OCI-LY7 (cell line): ENCODE results near the gene LRIG1. TPM values are rescaled to one million over a fixed set of nuclear protein-coding genes. Genes with fewer than 3 reads are reported as not detected.
A peak's percentile ranks its signal among the peaks of the same experiment; 100 is the strongest.

Source experiments
- BruUV-seq: library from RNA; stranded (reverse); fragments of 400-500 nt; replicated peaks from 2 replicates; lab custom pipeline; 2021; lab: Mats Ljungman, UMichigan
- CTCF ChIA-PET: fragments of 300-600 bp; sonication (Branson Sonifier 250); formaldehyde crosslinking; loops from one replicate; lab custom pipeline; 2022; ENCODE audit warnings: antibody characterized with exemption; ENCODE audit not compliant: unreplicated experiment; lab: Charles Lee
- POLR2A ChIA-PET: fragments of 300-600 bp; sonication (Branson Sonifier 250); formaldehyde crosslinking; loops from one replicate; lab custom pipeline; 2022; ENCODE audit warnings: antibody characterized with exemption; lab: Charles Lee
- DNase-seq: peaks from one replicate; pipeline ENCODE4 v3.0.0-alpha.2; 2015; ENCODE audit warnings: low spot score
- H2AFZ ChIP-seq: fragments of 200-600 bp; sonication (generic), shearing (Covaris generic); 2 replicates; pipeline ENCODE4 v1.6.1; 2014; ENCODE audit warnings: mild to moderate bottlenecking, antibody characterized with exemption, low read length, moderate library complexity
- H3K27ac ChIP-seq: fragments of 200-600 bp; sonication (generic); 2 replicates; pipeline ENCODE4 v1.5.1; 2014; ENCODE audit warnings: mixed run types, low read depth, mild to moderate bottlenecking, moderate library complexity, low read length, inconsistent platforms; ENCODE audit not compliant: poor library complexity, severe bottlenecking
- H3K36me3 ChIP-seq: fragments of 200-600 bp; sonication (generic); 2 replicates; pipeline ENCODE4 v1.6.1; 2014; ENCODE audit warnings: mild to moderate bottlenecking, antibody characterized with exemption, low read length, moderate library complexity, mixed read lengths; ENCODE audit not compliant: insufficient read depth
- H3K4me1 ChIP-seq: fragments of 200-600 bp; sonication (generic); 2 replicates; pipeline ENCODE4 v1.5.1; 2014; ENCODE audit warnings: mild to moderate bottlenecking, low read length; ENCODE audit not compliant: insufficient read depth, poor library complexity, severe bottlenecking
- H3K4me2 ChIP-seq: fragments of 200-600 bp; sonication (generic); 2 replicates; pipeline ENCODE4 v1.6.1; 2014; ENCODE audit warnings: mild to moderate bottlenecking, low read length
- H3K4me3 ChIP-seq: fragments of 200-600 bp; sonication (generic); 2 replicates; pipeline ENCODE4 v1.5.1; 2014; ENCODE audit warnings: mild to moderate bottlenecking, low read depth, low read length; ENCODE audit not compliant: poor library complexity, severe bottlenecking
- H3K79me2 ChIP-seq: fragments of 200-600 bp; sonication (generic); 2 replicates; pipeline ENCODE4 v1.6.1; 2016; ENCODE audit warnings: low read depth, mild to moderate bottlenecking, low read length, moderate library complexity, mixed read lengths; ENCODE audit not compliant: insufficient read depth
- H3K9me2 ChIP-seq: fragments of 200-600 bp; sonication (generic); 2 replicates; pipeline ENCODE4 v1.6.1; 2016; ENCODE audit warnings: mild to moderate bottlenecking, low read length, mixed read lengths; ENCODE audit not compliant: insufficient read depth
- H3K9me3 ChIP-seq: fragments of 200-600 bp; sonication (generic); 2 replicates; pipeline ENCODE4 v1.6.1; 2014; ENCODE audit warnings: mild to moderate bottlenecking, mixed run types, low read length, mixed read lengths
- H4K20me1 ChIP-seq: fragments of 200-600 bp; sonication (generic); 2 replicates; pipeline ENCODE4 v1.6.1; 2014; ENCODE audit warnings: mild to moderate bottlenecking, antibody characterized with exemption, low read length, moderate library complexity, mixed read lengths; ENCODE audit not compliant: insufficient read depth
- EZH2phosphoT487 ChIP-seq: fragments of 200-600 bp; sonication (generic); IDR thresholded peaks from 2 replicates; pipeline ENCODE4 v1.6.1; 2018; ENCODE audit warnings: low read depth, borderline replicate concordance, mild to moderate bottlenecking, mixed run types, antibody characterized with exemption, low read length, moderate library complexity, mixed read lengths
- intact Hi-C: fragments of 100-400 bp; cut with micrococcal nuclease; formaldehyde crosslinking; loops from one replicate; pipeline ENCODE4 v1.10.0; 2022; ENCODE audit not compliant: unreplicated experiment
- total RNA-seq, 2 experiments: library from RNA; depleted of rRNA in 1 of 2; stranded (reverse); fragments of >200 nt in 1 of 2; shearing (Covaris generic) in 1 of 2; gene quantifications; 2 replicates each; pipeline ENCODE4 v1.2.3, GENCODE V29; 2014 to 2022
- TF ChIP-seq, protein P1 (sequence below): fragments of 200-600 bp; sonication (generic); conservative IDR thresholded peaks from 2 replicates; pipeline ENCODE4 v1.5.1; 2014; ENCODE audit warnings: mild to moderate bottlenecking, antibody characterized with exemption, low read length, moderate library complexity, mixed read lengths

LRIG1 gene
- total RNA-seq, 2 experiments from 2014 or later = 84.2 to 115 TPM

DNA sequence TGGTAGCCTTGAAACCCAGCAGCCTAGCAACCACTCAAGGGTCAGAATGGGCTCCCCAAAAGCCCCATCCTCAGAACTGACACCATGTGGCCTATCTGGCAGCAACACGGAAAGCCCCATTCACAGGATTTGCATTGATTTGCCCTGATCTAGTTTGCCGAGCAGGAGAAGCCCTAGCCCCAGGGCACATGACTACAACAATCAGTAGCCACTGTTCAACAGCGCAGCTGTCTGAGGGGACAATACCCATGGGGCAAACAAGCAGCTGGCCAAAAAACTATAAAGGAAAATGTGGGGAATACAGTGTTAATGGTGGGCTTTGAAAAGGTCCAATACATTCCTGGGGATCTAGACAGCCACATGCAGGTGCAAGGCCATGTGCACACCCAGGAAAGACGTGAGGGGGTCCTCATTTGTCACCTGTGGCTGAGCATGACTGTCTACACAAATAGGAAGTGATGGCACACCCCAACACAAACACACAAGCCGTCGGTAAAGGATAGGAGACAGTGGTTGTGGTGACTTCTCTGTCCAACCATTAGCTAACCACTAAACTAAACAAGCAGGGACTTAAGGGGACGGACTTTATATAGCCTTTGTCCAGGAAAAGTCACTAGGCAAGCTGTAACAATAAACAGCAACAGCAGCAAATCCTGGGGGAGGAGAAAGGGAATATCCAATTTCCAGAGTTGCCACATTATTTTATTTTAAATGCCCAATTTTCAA, 113.7 kb downstream of the LRIG1 start:
- H3K27ac ChIP-seq = no peak overlapping the region
- intact Hi-C loops = no loop called here
- BruUV-seq = no TSS peak

GRCh38 chr3:66386011-66386924, 114.6 kb downstream of the LRIG1 start:
- no peak overlapping the region for H3K4me3 ChIP-seq
- no peaks in the 10 kb centered on the region for H3K9me2 ChIP-seq
- BruUV-seq = no TSS peak
- no peak for TF ChIP-seq EZH2phosphoT487
- TF ChIP-seq, protein P1, sequence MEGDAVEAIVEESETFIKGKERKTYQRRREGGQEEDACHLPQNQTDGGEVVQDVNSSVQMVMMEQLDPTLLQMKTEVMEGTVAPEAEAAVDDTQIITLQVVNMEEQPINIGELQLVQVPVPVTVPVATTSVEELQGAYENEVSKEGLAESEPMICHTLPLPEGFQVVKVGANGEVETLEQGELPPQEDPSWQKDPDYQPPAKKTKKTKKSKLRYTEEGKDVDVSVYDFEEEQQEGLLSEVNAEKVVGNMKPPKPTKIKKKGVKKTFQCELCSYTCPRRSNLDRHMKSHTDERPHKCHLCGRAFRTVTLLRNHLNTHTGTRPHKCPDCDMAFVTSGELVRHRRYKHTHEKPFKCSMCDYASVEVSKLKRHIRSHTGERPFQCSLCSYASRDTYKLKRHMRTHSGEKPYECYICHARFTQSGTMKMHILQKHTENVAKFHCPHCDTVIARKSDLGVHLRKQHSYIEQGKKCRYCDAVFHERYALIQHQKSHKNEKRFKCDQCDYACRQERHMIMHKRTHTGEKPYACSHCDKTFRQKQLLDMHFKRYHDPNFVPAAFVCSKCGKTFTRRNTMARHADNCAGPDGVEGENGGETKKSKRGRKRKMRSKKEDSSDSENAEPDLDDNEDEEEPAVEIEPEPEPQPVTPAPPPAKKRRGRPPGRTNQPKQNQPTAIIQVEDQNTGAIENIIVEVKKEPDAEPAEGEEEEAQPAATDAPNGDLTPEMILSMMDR = no peak
- POLR2A ChIA-PET = no interaction called here
- peaks cover 11% of the 10 kb centered on the region; the same call in 1 of the 2 replicates for H3K9me3 ChIP-seq
- H3K4me1 ChIP-seq = peaks cover 30% of the 10 kb centered on the region
- no peak overlapping the region for H3K4me2 ChIP-seq
- CTCF ChIA-PET = no interaction called here
- H3K36me3 ChIP-seq = peaks cover 99% of the 10 kb centered on the region
- DNase-seq = peak; percentile 15
- intact Hi-C loops = no loop called here
- H2AFZ ChIP-seq = no peak overlapping the region
- no peak overlapping the region for H3K27ac ChIP-seq
- peaks cover 40% of the 10 kb centered on the region for H3K79me2 ChIP-seq
- 0 out of 2 replicates have a peak, but pooled peaks cover 7% of the 10 kb centered on the region for H4K20me1 ChIP-seq

More for the DNA sequence above, 113.7 kb downstream of the LRIG1 start:
- CTCF ChIA-PET = no interaction called here
- peaks cover 11% of the 10 kb centered on the region; the same call in 1 of the 2 replicates for H3K9me3 ChIP-seq
- no peaks in the 10 kb centered on the region for H3K9me2 ChIP-seq
- H3K36me3 ChIP-seq = peaks cover 99% of the 10 kb centered on the region
- H3K4me3 ChIP-seq = no peak overlapping the region
- H3K4me2 ChIP-seq = no peak overlapping the region
- POLR2A ChIA-PET = no interaction called here
- H3K79me2 ChIP-seq = peaks cover 40% of the 10 kb centered on the region
- H2AFZ ChIP-seq = no peak overlapping the region
- no peak for DNase-seq
- TF ChIP-seq, protein P1 = no peak
- TF ChIP-seq EZH2phosphoT487 = no peak
- peaks cover 31% of the 10 kb centered on the region for H3K4me1 ChIP-seq
- H4K20me1 ChIP-seq = 0 out of 2 replicates have a peak, but pooled peaks cover 8% of the 10 kb centered on the region
